H9 (cell line): ENCODE measurements around the gene EML5. TPM values are rescaled to one million over a fixed set of nuclear protein-coding genes. Genes with fewer than 3 reads are reported as not detected.

ENCODE experiments used
- DNase-seq: peaks from one replicate; pipeline ENCODE4 v3.0.0-alpha.2; 2017
- H2AFZ ChIP-seq: one replicate; pipeline ENCODE4 v1.6.1; 2013; ENCODE audit warnings: mild to moderate bottlenecking, low read length, control low read depth, moderate library complexity
- H2AK5ac ChIP-seq: 2 replicates; pipeline ENCODE4 v1.6.1; 2013; ENCODE audit warnings: low read length, control low read depth, mixed read lengths; ENCODE audit not compliant: insufficient read length
- H2BK120ac ChIP-seq: one replicate; pipeline ENCODE4 v1.6.1; 2013; ENCODE audit warnings: low read depth, mild to moderate bottlenecking, low read length, control low read depth, inconsistent platforms; ENCODE audit not compliant: poor library complexity, severe bottlenecking
- H2BK12ac ChIP-seq: 2 replicates; pipeline ENCODE4 v1.6.1; 2013; ENCODE audit warnings: low read length, control low read depth, mixed read lengths, low read depth; ENCODE audit not compliant: insufficient read length
- H2BK15ac ChIP-seq: 2 replicates; pipeline ENCODE4 v1.6.1; 2013; ENCODE audit warnings: low read depth, low read length, control low read depth
- H2BK20ac ChIP-seq: one replicate; pipeline ENCODE4 v1.6.1; 2013; ENCODE audit warnings: low read depth, mild to moderate bottlenecking, low read length, control low read depth, inconsistent platforms; ENCODE audit not compliant: poor library complexity, severe bottlenecking
- H2BK5ac ChIP-seq: 2 replicates; pipeline ENCODE4 v1.6.1; 2013; ENCODE audit warnings: low read length, control low read depth, mixed read lengths; ENCODE audit not compliant: insufficient read length
- H3K14ac ChIP-seq: 2 replicates; pipeline ENCODE4 v1.6.1; 2013; ENCODE audit warnings: low read length, control low read depth; ENCODE audit not compliant: insufficient read depth
- H3K18ac ChIP-seq: 2 replicates; pipeline ENCODE4 v1.6.1; 2013; ENCODE audit warnings: low read depth, mild to moderate bottlenecking, mixed read lengths, low read length, control low read depth; ENCODE audit not compliant: insufficient read length
- H3K23ac ChIP-seq: 2 replicates; pipeline ENCODE4 v1.6.1; 2013; ENCODE audit warnings: low read length, control low read depth, mixed read lengths, low read depth; ENCODE audit not compliant: insufficient read length
- H3K23me2 ChIP-seq: 2 replicates; pipeline ENCODE4 v1.6.1; 2013; ENCODE audit warnings: low read depth, mild to moderate bottlenecking, mixed read lengths, low read length, control low read depth; ENCODE audit not compliant: insufficient read length, poor library complexity, severe bottlenecking
- H3K27ac ChIP-seq: 2 replicates; pipeline ENCODE4 v1.5.1; 2013; ENCODE audit warnings: low read length, control low read depth, mixed read lengths, low read depth; ENCODE audit not compliant: insufficient read length
- H3K27me3 ChIP-seq: 2 replicates; pipeline ENCODE4 v1.6.1; 2013; ENCODE audit warnings: low read length, control low read depth, inconsistent platforms; ENCODE audit not compliant: insufficient read depth
- H3K4ac ChIP-seq: 2 replicates; pipeline ENCODE4 v1.6.1; 2013; ENCODE audit warnings: low read depth, mild to moderate bottlenecking, control low read depth, inconsistent platforms, low read length, moderate library complexity
- H3K4me1 ChIP-seq: 2 replicates; pipeline ENCODE4 v1.6.1; 2013; ENCODE audit warnings: low read length, control low read depth, inconsistent platforms; ENCODE audit not compliant: insufficient read depth
- H3K4me2 ChIP-seq: 2 replicates; pipeline ENCODE4 v1.6.1; 2013; ENCODE audit warnings: low read length, control low read depth, mixed read lengths; ENCODE audit not compliant: insufficient read length, insufficient read depth
- H3K56ac ChIP-seq: 2 replicates; pipeline ENCODE4 v1.6.1; 2013; ENCODE audit warnings: low read depth, mild to moderate bottlenecking, mixed read lengths, low read length, control low read depth; ENCODE audit not compliant: insufficient read length
- H3K79me1 ChIP-seq: 2 replicates; pipeline ENCODE4 v1.6.1; 2013; ENCODE audit warnings: low read depth, mild to moderate bottlenecking, moderate library complexity, low read length, control low read depth, inconsistent platforms; ENCODE audit not compliant: insufficient read depth, poor library complexity, severe bottlenecking
- H3K79me2 ChIP-seq: 2 replicates; pipeline ENCODE4 v1.6.1; 2013; ENCODE audit warnings: low read length, control low read depth, inconsistent platforms; ENCODE audit not compliant: insufficient read depth
- H3K9ac ChIP-seq: 2 replicates; pipeline ENCODE4 v1.6.1; 2013; ENCODE audit warnings: low read length, control low read depth, mixed read lengths; ENCODE audit not compliant: insufficient read length; ENCODE audit errors: extremely low read depth
- H3K9me3 ChIP-seq: one replicate; pipeline ENCODE4 v1.6.1; 2013; ENCODE audit warnings: low read depth, low read length, inconsistent platforms; ENCODE audit not compliant: control insufficient read depth
- H3T11ph ChIP-seq: one replicate; pipeline ENCODE4 v1.6.1; 2013; ENCODE audit warnings: mild to moderate bottlenecking, low read length, control low read depth, inconsistent platforms
- H4K20me1 ChIP-seq: one replicate; pipeline ENCODE4 v1.6.1; 2013; ENCODE audit not compliant: control insufficient read depth, insufficient read length, insufficient read depth
- H4K5ac ChIP-seq: 2 replicates; pipeline ENCODE4 v1.6.1; 2013; ENCODE audit warnings: low read depth, mild to moderate bottlenecking, mixed read lengths, low read length, control low read depth; ENCODE audit not compliant: insufficient read length
- H4K8ac ChIP-seq: replicated peaks from 2 replicates; pipeline ENCODE4 v1.6.1; 2013; ENCODE audit warnings: low read length, control low read depth, mixed read lengths, low read depth; ENCODE audit not compliant: insufficient read length
- H4K91ac ChIP-seq: 2 replicates; pipeline ENCODE4 v1.6.1; 2013; ENCODE audit warnings: low read depth, mild to moderate bottlenecking, moderate library complexity, mixed read lengths, low read length, control low read depth; ENCODE audit not compliant: insufficient read length
- H3K27ac Mint-ChIP-seq, 3 experiments: 2 replicates in 2 of 3; 3 replicates in 1 of 3; pipeline ENCODE4 v1.8.0; 2020 to 2021; ENCODE audit warnings: mixed read lengths in 3 of 3, mild to moderate bottlenecking in 1 of 3, moderate library complexity in 1 of 3
- H3K27me3 Mint-ChIP-seq: 2 replicates; pipeline ENCODE4 v1.8.0; 2021; ENCODE audit warnings: low read depth, mild to moderate bottlenecking, moderate library complexity, mixed read lengths
- H3K36me3 Mint-ChIP-seq, 3 experiments: 2 replicates in 2 of 3; 3 replicates in 1 of 3; pipeline ENCODE4 v1.8.0; 2020 to 2021; ENCODE audit warnings: low read depth in 3 of 3, mixed read lengths in 3 of 3; ENCODE audit not compliant: insufficient read depth in 1 of 3
- H3K4me1 Mint-ChIP-seq, 2 experiments: 2 replicates each; pipeline ENCODE4 v1.8.0; 2020; ENCODE audit warnings: mixed read lengths in 2 of 2
- H3K4me3 Mint-ChIP-seq, 2 experiments: 2 replicates in 1 of 2; 3 replicates in 1 of 2; pipeline ENCODE4 v1.8.0; 2020 to 2021; ENCODE audit warnings: mild to moderate bottlenecking in 2 of 2, mixed read lengths in 2 of 2, moderate library complexity in 1 of 2
- H3K9me3 Mint-ChIP-seq, 2 experiments: 2 replicates in 1 of 2; 3 replicates in 1 of 2; pipeline ENCODE4 v1.8.0; 2020; ENCODE audit warnings: mild to moderate bottlenecking in 2 of 2, mixed read lengths in 2 of 2, moderate library complexity in 1 of 2
- WGBS: extraction: QIAGEN DNeasy Blood & Tissue Kit; methylation state at CpG from one replicate; pipeline ENCODE4 v1.1.7; 2013; ENCODE audit warnings: missing lambda C conversion rate, low lambda C conversion rate, mixed read lengths; ENCODE audit not compliant: insufficient read length; ENCODE audit errors: extremely low coverage; 5-methylcytosine and 5-hydroxymethylcytosine counted together
- total RNA-seq: library from RNA; stranded (reverse); gene quantifications from 2 replicates; pipeline ENCODE4 v1.2.1, GENCODE V29; 2021
- TF ChIP-seq, protein P1 (sequence below): fragments of 200-600 bp; sonication (generic); conservative IDR thresholded peaks from 3 replicates; pipeline ENCODE4 v1.8.0; 2021; ENCODE audit warnings: antibody characterized with exemption, mild to moderate bottlenecking

Gene EML5
- total RNA-seq, 1 experiment from 2014 or later: 0.81 TPM

GRCh38 chr14:88592031-88592430 is 200.7 kb downstream of the EML5 start:
- no peaks in the 10 kb centered on the region for H3K9me3 Mint-ChIP-seq
- H3K79me2 ChIP-seq: no peaks in the 10 kb centered on the region
- no peak overlapping the region for H2AFZ ChIP-seq
- no peak overlapping the region for H3K4me2 ChIP-seq
- no peak overlapping the region for H3K56ac ChIP-seq
- no peak overlapping the region for H3K4me3 Mint-ChIP-seq
- no peak overlapping the region for H4K91ac ChIP-seq
- TF ChIP-seq, protein P1, sequence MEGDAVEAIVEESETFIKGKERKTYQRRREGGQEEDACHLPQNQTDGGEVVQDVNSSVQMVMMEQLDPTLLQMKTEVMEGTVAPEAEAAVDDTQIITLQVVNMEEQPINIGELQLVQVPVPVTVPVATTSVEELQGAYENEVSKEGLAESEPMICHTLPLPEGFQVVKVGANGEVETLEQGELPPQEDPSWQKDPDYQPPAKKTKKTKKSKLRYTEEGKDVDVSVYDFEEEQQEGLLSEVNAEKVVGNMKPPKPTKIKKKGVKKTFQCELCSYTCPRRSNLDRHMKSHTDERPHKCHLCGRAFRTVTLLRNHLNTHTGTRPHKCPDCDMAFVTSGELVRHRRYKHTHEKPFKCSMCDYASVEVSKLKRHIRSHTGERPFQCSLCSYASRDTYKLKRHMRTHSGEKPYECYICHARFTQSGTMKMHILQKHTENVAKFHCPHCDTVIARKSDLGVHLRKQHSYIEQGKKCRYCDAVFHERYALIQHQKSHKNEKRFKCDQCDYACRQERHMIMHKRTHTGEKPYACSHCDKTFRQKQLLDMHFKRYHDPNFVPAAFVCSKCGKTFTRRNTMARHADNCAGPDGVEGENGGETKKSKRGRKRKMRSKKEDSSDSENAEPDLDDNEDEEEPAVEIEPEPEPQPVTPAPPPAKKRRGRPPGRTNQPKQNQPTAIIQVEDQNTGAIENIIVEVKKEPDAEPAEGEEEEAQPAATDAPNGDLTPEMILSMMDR: no peak
- no peaks in the 10 kb centered on the region for H3K27me3 ChIP-seq
- H3K18ac ChIP-seq: no peak overlapping the region
- DNase-seq: no peak
- H3K9ac ChIP-seq: no peak overlapping the region
- no peak overlapping the region for H2AK5ac ChIP-seq
- H3K79me1 ChIP-seq: peaks cover 2% of the 10 kb centered on the region
- H4K20me1 ChIP-seq: no peaks in the 10 kb centered on the region
- no CpG with 5 or more reads among the region's 1 CpG for WGBS
- H2BK120ac ChIP-seq: no peak overlapping the region
- no peak overlapping the region for H3K14ac ChIP-seq
- H2BK15ac ChIP-seq: no peak overlapping the region
- no peak overlapping the region for H3K4ac ChIP-seq
- H4K8ac ChIP-seq: no peak overlapping the region
- no peak overlapping the region for H3T11ph ChIP-seq
- H3K23ac ChIP-seq: no peak overlapping the region
- H3K9me3 ChIP-seq: no peaks in the 10 kb centered on the region
- no peak overlapping the region for H2BK5ac ChIP-seq
- H3K4me1 ChIP-seq: no peaks in the 10 kb centered on the region
- no peaks in the 10 kb centered on the region for H3K23me2 ChIP-seq
- no peaks in the 10 kb centered on the region for H3K27me3 Mint-ChIP-seq
- no peak overlapping the region for H4K5ac ChIP-seq
- peaks cover 26 to 84% (median 57%) of the 10 kb centered on the region in 3 experiments; a peak in 6 of 7 replicates for H3K36me3 Mint-ChIP-seq
- no peak overlapping the region for H2BK12ac ChIP-seq
- peak overlapping the region in 1 of 3 experiments; percentile 24; a peak in 1 of 7 replicates for H3K27ac Mint-ChIP-seq
- H3K4me1 Mint-ChIP-seq: no peaks in the 10 kb centered on the region
- H3K27ac ChIP-seq: no peak overlapping the region
- no peak overlapping the region for H2BK20ac ChIP-seq
